Measurements from ENCODE around the gene PSMG2. TPM values are rescaled to one million over a fixed set of nuclear protein-coding genes. Genes with fewer than 3 reads are reported as not detected.

Gene PSMG2
- total RNA-seq, 1 experiment from 2014 or later, result 63.1 TPM

DNA sequence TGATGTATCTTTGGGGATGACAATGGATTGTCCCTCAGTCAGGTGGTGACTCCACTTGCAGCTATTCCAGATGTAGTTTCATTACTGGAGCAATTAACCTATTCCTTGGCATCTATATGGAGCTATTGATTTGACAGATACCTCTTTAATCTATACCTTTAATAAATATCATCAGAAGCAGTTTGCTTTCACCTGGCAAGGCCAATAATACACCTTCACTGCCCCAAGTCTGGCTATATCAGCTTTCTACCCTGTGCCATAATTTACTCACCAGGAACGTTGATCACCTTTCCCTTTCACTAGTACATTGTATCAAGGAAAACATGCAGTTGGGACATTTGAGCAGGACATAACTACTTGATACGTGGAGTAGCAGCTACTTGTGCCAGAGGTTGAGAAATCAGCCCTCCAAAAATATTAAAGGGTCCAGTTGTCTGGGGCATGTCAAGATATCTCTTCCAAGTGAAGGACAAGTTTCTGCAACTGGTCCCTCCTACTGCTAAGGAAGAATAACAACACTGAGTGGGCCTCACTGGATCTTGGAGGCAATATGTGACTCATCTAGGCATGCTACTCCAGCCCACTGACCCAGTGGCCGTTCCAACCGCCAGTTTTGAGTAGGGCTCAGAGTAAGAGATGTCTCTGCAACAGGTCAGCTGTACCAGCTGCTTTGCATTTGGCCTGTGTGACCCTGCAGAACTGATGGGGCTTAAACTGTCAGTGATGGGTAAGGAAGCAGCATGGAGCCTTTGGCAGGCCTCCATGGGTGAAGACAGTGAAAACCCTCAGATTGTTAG lies 67.0 kb downstream of the PSMG2 start:
- POLR2A ChIA-PET, result no interaction called here
- no peak for DNase-seq (ENCODE audit: low read depth, low spot score)
- no peak overlapping the region for H3K27ac ChIP-seq (ENCODE audit: low read length)
- H3K4me1 ChIP-seq (ENCODE audit: control insufficient read depth, insufficient read depth, low read length), result no peaks in the 10 kb centered on the region
- no peaks in the 10 kb centered on the region for H3K27me3 ChIP-seq (ENCODE audit: control insufficient read depth, insufficient read depth, low read length)
- no TSS peak for BruUV-seq (replicated peaks)
- CTCF ChIA-PET, result interaction anchor here (0.5 kb wide), 1 partner anchor 325 kb away, joined by 3 read pairs; no protein-coding TSS in a partner anchor
- in situ Hi-C loops (cut with HindIII; ENCODE audit: low pct_unique_long_range_greater_than_20kb, low sequenced_read_pairs) (no loop called here), intact Hi-C loops (cut with micrococcal nuclease; ENCODE audit: unreplicated experiment) (no loop called here)
- H3K9me3 ChIP-seq (ENCODE audit: control insufficient read depth, insufficient read depth, low read depth, low read length), result no peaks in the 10 kb centered on the region
- no peak for TF ChIP-seq SIN3A (IDR thresholded peaks at IDR 0.05; ENCODE audit: borderline replicate concordance, insufficient read depth, low read depth, low read length)
- no peak for TF ChIP-seq POLR2AphosphoS5 (IDR thresholded peaks at IDR 0.05; ENCODE audit: low read depth, low read length)
- TF ChIP-seq TCF7L2 (IDR thresholded peaks at IDR 0.05; ENCODE audit: low read depth, low read length), result no peak
- TF ChIP-seq, protein P1, sequence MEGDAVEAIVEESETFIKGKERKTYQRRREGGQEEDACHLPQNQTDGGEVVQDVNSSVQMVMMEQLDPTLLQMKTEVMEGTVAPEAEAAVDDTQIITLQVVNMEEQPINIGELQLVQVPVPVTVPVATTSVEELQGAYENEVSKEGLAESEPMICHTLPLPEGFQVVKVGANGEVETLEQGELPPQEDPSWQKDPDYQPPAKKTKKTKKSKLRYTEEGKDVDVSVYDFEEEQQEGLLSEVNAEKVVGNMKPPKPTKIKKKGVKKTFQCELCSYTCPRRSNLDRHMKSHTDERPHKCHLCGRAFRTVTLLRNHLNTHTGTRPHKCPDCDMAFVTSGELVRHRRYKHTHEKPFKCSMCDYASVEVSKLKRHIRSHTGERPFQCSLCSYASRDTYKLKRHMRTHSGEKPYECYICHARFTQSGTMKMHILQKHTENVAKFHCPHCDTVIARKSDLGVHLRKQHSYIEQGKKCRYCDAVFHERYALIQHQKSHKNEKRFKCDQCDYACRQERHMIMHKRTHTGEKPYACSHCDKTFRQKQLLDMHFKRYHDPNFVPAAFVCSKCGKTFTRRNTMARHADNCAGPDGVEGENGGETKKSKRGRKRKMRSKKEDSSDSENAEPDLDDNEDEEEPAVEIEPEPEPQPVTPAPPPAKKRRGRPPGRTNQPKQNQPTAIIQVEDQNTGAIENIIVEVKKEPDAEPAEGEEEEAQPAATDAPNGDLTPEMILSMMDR (IDR thresholded peaks at IDR 0.05), result no peak
- H3K4me3 ChIP-seq (ENCODE audit: low read depth in 2 of 2, low read length in 2 of 2), result no peak overlapping the region
- H3K36me3 ChIP-seq (ENCODE audit: control insufficient read depth, insufficient read depth, low read length), result no peaks in the 10 kb centered on the region
- ATAC-seq, result no peak

DNA sequence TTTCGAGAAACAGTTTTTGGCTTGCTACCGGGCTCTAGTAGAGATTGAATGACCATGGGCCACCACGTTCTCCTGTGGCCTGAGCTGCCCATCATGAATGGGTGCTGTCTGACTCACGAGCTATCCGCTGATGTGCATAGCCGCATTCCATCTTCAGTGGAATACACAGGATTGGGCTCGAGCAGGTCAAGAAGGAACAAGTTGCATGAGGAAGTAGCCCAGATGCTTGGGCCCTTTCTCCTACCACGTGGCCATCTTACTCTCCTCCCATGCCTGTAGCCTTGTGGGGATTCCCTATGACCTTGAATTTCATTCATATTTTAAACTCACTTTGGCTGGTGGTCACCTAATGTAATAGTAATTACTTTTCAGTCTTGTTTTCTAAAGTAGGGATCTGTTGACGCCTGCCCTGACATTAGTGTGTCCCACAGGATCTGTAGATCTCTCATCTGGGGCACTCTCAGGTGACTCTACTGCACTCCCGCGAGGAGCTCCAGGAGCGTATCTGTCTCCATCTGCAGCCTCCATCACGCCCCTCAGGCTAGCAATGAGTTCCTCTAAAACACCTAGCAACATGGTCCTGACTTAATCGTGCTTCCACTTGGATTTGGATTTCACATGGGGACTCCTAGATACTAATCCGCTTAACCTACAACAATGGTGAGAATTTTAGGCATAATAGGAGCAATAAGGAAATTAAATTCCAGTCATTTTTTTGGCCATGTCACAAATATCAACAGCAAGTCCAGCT lies 67.8 kb downstream of the PSMG2 start:
- ChIA-PET CTCF (interaction anchor here (0.5 kb wide), 1 partner anchor 326 kb away, joined by 3 read pairs; no protein-coding TSS in a partner anchor), POLR2A (no interaction called here)
- no peaks in the 10 kb centered on the region for H3K9me3 ChIP-seq (ENCODE audit: control insufficient read depth, insufficient read depth, low read depth, low read length)
- no peaks in the 10 kb centered on the region for H3K4me1 ChIP-seq (ENCODE audit: control insufficient read depth, insufficient read depth, low read length)
- no peaks in the 10 kb centered on the region for H3K36me3 ChIP-seq (ENCODE audit: control insufficient read depth, insufficient read depth, low read length)
- TF ChIP-seq, protein P1 (IDR thresholded peaks at IDR 0.05), result no peak
- TF ChIP-seq REST (IDR thresholded peaks at IDR 0.05; ENCODE audit: insufficient read depth in 1 of 2, low read depth in 2 of 2, low read length in 1 of 2) (no peak), TCF7L2 (IDR thresholded peaks at IDR 0.05; ENCODE audit: low read depth, low read length) (no peak), SIN3A (IDR thresholded peaks at IDR 0.05; ENCODE audit: borderline replicate concordance, insufficient read depth, low read depth, low read length) (no peak), POLR2AphosphoS5 (IDR thresholded peaks at IDR 0.05; ENCODE audit: low read depth, low read length) (no peak)
- H3K27ac ChIP-seq (ENCODE audit: low read length), result no peak overlapping the region
- BruUV-seq (replicated peaks), result no TSS peak
- H3K27me3 ChIP-seq (ENCODE audit: control insufficient read depth, insufficient read depth, low read length), result no peaks in the 10 kb centered on the region
- DNase-seq (ENCODE audit: low read depth, low spot score) (no peak), ATAC-seq (no peak)
- in situ Hi-C loops (cut with HindIII; ENCODE audit: low pct_unique_long_range_greater_than_20kb, low sequenced_read_pairs) (no loop called here), intact Hi-C loops (cut with micrococcal nuclease; ENCODE audit: unreplicated experiment) (no loop called here)
- H3K4me3 ChIP-seq (ENCODE audit: low read depth in 2 of 2, low read length in 2 of 2), result no peak overlapping the region
